ENCODE measurements around the gene KLF6.

KLF6 gene

GRCh38 chr10:3774018-3774813, 10.8 kb downstream of the KLF6 start:
- FAIRE-seq = no peak

GRCh38 chr10:3773460-3774017, 11.5 kb downstream of the KLF6 start:
- FAIRE-seq = no peak

- no peak for FAIRE-seq
Observed at GRCh38 chr10:3772361-3773171, 12.4 kb downstream of the KLF6 start.

DNA sequence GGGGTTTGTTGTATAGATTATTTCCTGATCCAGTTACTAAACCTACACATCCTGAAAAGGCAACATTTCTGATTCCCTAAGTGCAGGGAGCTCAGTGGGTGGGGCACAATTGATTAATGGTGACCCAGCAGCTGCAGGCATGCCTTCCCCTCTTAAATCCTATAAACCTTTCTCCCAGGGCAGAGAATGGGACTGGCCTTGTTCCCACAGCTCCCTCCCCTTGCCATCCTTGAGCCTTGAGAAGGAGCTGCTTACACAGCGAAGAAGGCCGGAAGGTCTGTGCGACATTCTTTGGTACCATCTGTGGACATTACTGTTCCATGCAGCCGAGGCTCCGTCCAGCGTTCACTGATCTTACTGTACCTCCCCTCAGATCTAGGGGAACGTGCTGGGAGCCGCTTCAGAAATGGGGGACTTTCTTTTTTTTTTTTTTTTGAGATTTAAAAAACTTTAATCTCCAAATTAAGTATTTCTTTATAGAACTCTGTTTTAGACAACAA, 14.3 kb downstream of the KLF6 start:
- FAIRE-seq = no peak

GRCh38 chr10:3769556-3769955, 15.5 kb downstream of the KLF6 start:
- FAIRE-seq = no peak

GRCh38 chr10:3766046-3766756, 18.8 kb downstream of the KLF6 start:
- FAIRE-seq = no peak

GRCh38 chr10:3765146-3765545, 19.9 kb downstream of the KLF6 start:
- FAIRE-seq = no peak

GRCh38 chr10:3764626-3765112, 20.3 kb downstream of the KLF6 start:
- no peak for FAIRE-seq

DNA sequence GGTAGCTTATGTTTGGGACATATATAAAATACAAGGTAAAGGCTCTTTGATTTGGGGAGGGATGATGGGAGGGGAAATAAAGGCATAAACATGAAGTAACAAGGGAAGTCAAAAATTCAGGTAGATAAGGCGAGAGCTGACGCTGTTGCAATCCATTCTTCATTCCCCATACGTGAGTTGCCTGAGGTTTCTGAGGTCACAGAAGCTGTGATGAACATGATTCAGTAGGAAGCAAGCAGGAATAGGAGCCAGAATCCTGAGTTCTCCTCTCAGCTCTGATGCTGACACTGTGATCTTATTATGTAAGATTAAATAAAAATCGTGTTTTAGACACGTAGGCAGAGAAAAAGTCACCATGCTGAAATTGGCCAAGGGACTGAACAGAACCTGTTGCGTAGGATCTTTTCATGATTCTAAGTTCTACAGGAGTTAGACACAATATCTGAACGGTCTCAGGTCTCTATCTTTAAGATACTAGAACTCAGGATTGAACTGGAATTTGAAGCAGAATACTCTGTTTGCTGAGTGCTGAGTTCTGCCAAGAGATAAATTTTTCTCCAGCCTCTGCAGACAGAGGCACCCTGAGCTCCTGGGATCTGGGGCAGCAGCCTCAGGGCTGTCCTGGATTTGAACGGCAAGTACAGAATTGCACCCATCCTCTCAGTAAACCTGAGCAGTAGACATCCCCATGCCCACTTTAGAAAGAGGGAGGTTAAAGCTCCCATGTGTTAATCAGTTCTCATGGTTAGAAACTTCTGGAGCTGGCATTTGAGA, 21.0 kb downstream of the KLF6 start:
- FAIRE-seq = no peak

DNA sequence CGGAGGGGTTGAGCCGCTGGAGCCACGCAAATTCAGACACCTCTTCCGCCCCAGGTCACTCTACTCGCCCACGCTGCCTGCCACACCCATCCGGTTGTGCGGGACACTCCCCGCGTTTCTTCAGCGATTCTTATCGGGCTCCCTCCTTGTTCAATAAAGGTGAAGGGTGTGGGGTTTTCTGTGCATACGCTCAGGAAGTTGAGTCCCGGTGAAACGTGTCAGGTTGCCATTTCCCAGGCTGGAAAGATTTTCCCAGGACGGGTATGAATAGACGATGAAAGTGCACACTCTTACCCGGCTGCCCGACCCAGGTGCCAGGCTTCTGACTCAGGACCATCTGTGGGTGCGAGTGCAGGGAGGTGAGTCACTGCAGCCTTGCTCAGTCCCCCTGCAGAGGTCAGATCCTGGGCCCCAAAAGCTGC, 22.0 kb downstream of the KLF6 start:
- no peak for FAIRE-seq

DNA sequence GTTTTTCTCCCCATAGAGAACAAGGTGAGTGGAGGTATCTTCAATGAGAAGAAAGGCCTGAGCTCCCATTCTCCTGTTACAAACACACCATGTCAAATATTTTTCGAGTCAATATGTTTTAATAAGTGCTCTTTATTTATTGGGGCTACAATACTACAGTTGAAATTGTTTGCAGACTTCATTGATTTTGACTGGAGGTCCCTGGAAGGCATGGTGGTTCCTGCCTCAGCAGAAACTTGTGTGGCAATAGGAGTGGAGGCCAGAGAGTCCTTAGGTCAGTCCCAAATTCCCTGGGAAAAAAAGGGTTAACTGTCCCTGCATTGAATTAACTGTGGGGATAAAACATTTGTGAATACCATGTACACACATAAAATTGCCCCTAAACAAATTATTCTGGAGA, 22.7 kb downstream of the KLF6 start:
- no peak for FAIRE-seq

DNA sequence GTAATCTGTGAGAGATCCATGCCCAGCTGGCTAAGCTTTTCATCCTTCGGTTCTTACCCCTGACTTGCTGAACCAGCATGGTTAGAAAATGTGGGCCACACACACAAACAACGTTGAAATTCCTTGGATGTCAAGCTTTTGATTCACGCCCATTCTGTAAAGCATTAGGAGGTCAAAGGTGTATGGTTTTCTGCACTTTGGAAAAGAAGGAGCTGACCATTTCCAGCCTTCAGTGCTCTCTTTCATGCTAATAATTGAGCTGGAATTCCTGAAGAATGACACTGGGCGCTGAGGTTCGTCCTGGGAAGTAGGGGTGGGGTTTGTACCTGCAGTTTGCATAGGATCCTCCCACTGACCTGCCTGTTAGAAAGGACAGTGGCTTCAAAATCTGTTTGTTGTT, 23.1 kb downstream of the KLF6 start:
- FAIRE-seq = no peak

DNA sequence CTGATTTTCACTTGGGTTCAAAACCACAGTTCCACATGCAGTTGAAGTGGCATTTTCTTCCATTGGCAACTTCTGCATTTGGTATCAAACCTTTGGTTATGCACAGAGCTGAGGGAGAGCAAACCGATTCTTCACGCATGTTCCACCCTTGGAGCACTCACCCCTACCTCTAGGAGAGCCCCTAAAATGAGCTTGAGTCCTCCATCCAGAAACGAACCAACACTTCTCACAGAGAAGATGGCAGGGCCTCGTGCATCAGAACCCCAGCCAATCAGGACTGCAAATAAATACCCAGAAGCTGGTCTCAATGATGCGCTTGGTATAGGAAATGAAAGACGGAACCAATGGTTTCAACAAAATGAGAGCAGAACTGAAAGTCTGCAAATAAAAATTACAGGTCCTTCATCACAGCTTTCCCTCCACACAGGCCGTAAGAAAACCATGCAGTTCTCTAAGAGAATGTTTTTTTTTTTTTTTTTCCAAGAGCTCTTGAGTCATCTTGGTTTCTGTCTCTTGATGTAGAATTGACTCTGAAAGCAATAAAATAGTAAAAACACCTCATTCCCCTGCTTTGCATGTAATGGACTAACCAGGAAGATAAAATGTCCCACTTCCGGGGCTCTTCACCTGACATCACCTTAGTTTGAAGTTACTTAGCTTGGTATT, 23.9 kb downstream of the KLF6 start:
- no peak for FAIRE-seq

GRCh38 chr10:3760083-3760482, 24.9 kb downstream of the KLF6 start:
- no peak for FAIRE-seq

GRCh38 chr10:3759397-3759796, 25.6 kb downstream of the KLF6 start:
- FAIRE-seq = no peak

- no peak for FAIRE-seq
Observed at GRCh38 chr10:3758491-3758970, 26.5 kb downstream of the KLF6 start.

DNA sequence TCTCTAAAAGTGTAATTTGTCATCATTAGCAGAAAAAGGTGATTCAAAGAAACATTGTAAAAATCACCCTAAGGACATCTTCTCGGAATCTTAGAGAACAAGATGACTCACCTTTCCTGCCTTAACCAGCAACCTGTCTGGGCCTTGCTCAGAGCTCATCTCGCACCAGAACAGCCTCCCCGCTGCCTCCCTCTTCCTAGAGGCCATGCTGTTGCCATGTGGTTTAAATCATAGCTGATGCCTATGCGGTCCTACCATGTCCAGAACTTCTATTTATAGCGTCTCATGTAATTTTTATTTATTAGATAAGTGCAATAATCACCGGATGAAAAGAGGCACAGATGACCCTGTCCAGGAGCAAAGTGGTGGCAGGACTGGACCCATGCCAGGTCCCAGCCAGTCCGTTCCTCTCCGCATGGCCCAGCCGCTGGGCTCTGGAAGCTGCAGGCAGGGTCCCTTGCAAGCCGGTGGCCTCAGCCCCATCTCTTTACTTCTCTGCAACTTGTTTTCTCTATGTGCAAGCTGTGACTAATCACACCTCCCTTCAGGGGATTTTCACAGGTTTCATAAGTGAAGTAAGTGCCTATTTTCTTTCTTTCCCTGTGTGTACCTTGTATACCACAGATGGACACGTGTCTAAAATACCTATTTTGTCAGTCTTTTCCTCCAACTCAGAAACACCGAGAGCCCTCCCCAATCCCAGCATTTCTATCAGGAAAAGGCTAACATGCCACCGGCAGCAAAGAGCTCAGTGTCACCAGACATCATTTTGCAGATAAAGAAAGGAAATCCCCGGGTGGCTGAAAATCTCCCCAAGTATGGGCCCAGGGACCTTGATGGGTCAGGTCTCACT, 27.1 kb downstream of the KLF6 start:
- FAIRE-seq = no peak

GRCh38 chr10:3757250-3757637, 27.8 kb downstream of the KLF6 start:
- no peak for FAIRE-seq

GRCh38 chr10:3756360-3756740, 28.7 kb downstream of the KLF6 start:
- no peak for FAIRE-seq
